IMR-90 (cell line): Measurements from ENCODE around the gene DUT.
A peak's percentile ranks its signal among the peaks of the same experiment; 100 is the strongest.

Source experiments
- BHLHE40 ChIP-seq: fragments of 150-350 bp; IDR thresholded peaks from 2 replicates; pipeline ENCODE4 v1.6.1; 2016; ENCODE audit warnings: mild to moderate bottlenecking, low read depth, low read length
- CEBPB ChIP-seq: IDR thresholded peaks from 2 replicates; pipeline ENCODE4 v1.6.1; 2012; ENCODE audit warnings: low read depth, low read length, improper control_type of control experiment
- CHD1 ChIP-seq: IDR thresholded peaks from 2 replicates; pipeline ENCODE4 v1.6.1; 2012; ENCODE audit warnings: low read depth, low read length, improper control_type of control experiment
- MAZ ChIP-seq: IDR thresholded peaks from 2 replicates; pipeline ENCODE4 v1.6.1; 2012; ENCODE audit warnings: low read depth, mild to moderate bottlenecking, low read length, improper control_type of control experiment, moderate library complexity, borderline replicate concordance
- MXI1 ChIP-seq: IDR thresholded peaks from 2 replicates; pipeline ENCODE4 v1.6.1; 2012; ENCODE audit warnings: low read depth, mild to moderate bottlenecking, low read length, moderate library complexity, borderline replicate concordance
- NFE2L2 ChIP-seq: fragments of 150-350 bp; IDR thresholded peaks from 2 replicates; pipeline ENCODE4 v1.6.1; 2016; ENCODE audit warnings: low read depth, mild to moderate bottlenecking, low read length
- POLR2A ChIP-seq: IDR thresholded peaks from 2 replicates; pipeline ENCODE4 v1.6.1; 2012; ENCODE audit warnings: mild to moderate bottlenecking, low read depth, low read length
- RAD21 ChIP-seq: IDR thresholded peaks from 2 replicates; pipeline ENCODE4 v1.6.1; 2012; ENCODE audit warnings: low read length, improper control_type of control experiment
- RCOR1 ChIP-seq: IDR thresholded peaks from 2 replicates; pipeline ENCODE4 v1.6.1; 2012; ENCODE audit warnings: mild to moderate bottlenecking, low read length, improper control_type of control experiment; ENCODE audit not compliant: insufficient replicate concordance
- USF2 ChIP-seq: fragments of 150-350 bp; IDR thresholded peaks from 2 replicates; pipeline ENCODE4 v1.6.1; 2017; ENCODE audit warnings: mild to moderate bottlenecking, antibody characterized with exemption, low read length, low read depth
- TF ChIP-seq, protein P1 (sequence below): conservative IDR thresholded peaks from 2 replicates; pipeline ENCODE4 v1.5.1; 2012; ENCODE audit warnings: mild to moderate bottlenecking, low read depth, low read length, improper control_type of control experiment
- TF ChIP-seq, protein P2 (sequence below): fragments of 150-350 bp; IDR thresholded peaks from 2 replicates; pipeline ENCODE4 v1.6.1; 2016; ENCODE audit warnings: low read depth, mild to moderate bottlenecking, low read length, moderate library complexity, borderline replicate concordance

- TF ChIP-seq, protein P1, sequence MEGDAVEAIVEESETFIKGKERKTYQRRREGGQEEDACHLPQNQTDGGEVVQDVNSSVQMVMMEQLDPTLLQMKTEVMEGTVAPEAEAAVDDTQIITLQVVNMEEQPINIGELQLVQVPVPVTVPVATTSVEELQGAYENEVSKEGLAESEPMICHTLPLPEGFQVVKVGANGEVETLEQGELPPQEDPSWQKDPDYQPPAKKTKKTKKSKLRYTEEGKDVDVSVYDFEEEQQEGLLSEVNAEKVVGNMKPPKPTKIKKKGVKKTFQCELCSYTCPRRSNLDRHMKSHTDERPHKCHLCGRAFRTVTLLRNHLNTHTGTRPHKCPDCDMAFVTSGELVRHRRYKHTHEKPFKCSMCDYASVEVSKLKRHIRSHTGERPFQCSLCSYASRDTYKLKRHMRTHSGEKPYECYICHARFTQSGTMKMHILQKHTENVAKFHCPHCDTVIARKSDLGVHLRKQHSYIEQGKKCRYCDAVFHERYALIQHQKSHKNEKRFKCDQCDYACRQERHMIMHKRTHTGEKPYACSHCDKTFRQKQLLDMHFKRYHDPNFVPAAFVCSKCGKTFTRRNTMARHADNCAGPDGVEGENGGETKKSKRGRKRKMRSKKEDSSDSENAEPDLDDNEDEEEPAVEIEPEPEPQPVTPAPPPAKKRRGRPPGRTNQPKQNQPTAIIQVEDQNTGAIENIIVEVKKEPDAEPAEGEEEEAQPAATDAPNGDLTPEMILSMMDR, result no peak
- no peak for TF ChIP-seq NFE2L2
- no peak for TF ChIP-seq USF2
- TF ChIP-seq POLR2A, result no peak
- peak; percentile 95 for TF ChIP-seq BHLHE40
- TF ChIP-seq CHD1, result no peak; the same call in 1 of the 2 replicates
- no peak for TF ChIP-seq RCOR1
- TF ChIP-seq, protein P2, sequence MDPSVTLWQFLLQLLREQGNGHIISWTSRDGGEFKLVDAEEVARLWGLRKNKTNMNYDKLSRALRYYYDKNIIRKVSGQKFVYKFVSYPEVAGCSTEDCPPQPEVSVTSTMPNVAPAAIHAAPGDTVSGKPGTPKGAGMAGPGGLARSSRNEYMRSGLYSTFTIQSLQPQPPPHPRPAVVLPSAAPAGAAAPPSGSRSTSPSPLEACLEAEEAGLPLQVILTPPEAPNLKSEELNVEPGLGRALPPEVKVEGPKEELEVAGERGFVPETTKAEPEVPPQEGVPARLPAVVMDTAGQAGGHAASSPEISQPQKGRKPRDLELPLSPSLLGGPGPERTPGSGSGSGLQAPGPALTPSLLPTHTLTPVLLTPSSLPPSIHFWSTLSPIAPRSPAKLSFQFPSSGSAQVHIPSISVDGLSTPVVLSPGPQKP, result no peak
- peak; percentile 79 for TF ChIP-seq MXI1
- TF ChIP-seq RAD21, result no peak
- no peak for TF ChIP-seq CEBPB
- no peak; the same call in 1 of the 2 replicates for TF ChIP-seq MAZ
Observed at GRCh38 chr15:48331796-48332641, 790 bp downstream of the DUT start.
